Amniotic epithelial cell (primary cell): ENCODE results near the gene DISP2.

Experiments used
- DNase-seq: peaks from one replicate; pipeline ENCODE4 v3.0.0-alpha.2; 2010; ENCODE audit warnings: low read depth

The DISP2 gene

GRCh38 chr15:40363611-40364010 lies 5.6 kb downstream of the DISP2 start:
- DNase-seq = no peak

- DNase-seq = no peak
Measured at GRCh38 chr15:40364251-40364650, 6.2 kb downstream of the DISP2 start.

GRCh38 chr15:40365016-40365415 lies 7.0 kb downstream of the DISP2 start:
- no peak for DNase-seq

GRCh38 chr15:40365624-40366456 lies 7.8 kb downstream of the DISP2 start:
- DNase-seq = no peak

- no peak for DNase-seq
Measured at GRCh38 chr15:40366457-40367370, 8.7 kb downstream of the DISP2 start.

- DNase-seq = no peak
Measured at GRCh38 chr15:40367371-40367685, 9.3 kb downstream of the DISP2 start.

- peak; percentile 85 for DNase-seq
Measured at GRCh38 chr15:40367686-40368611, 9.9 kb downstream of the DISP2 start.

GRCh38 chr15:40368719-40369473 lies 10.9 kb downstream of the DISP2 start:
- no peak for DNase-seq

- DNase-seq = no peak
Measured at GRCh38 chr15:40369474-40369869, 11.5 kb downstream of the DISP2 start.

GRCh38 chr15:40369971-40370370 lies 12.0 kb downstream of the DISP2 start:
- no peak for DNase-seq

- no peak for DNase-seq
Measured at GRCh38 chr15:40372981-40373380, 15.0 kb downstream of the DISP2 start.

- no peak for DNase-seq
Measured at GRCh38 chr15:40377606-40378005, 19.6 kb downstream of the DISP2 start.

GRCh38 chr15:40379374-40379773 lies 21.4 kb downstream of the DISP2 start:
- no peak for DNase-seq

- DNase-seq = peak; percentile 99
Measured at GRCh38 chr15:40379853-40380252, 21.8 kb downstream of the DISP2 start.

GRCh38 chr15:40380636-40381035 lies 22.6 kb downstream of the DISP2 start:
- DNase-seq = no peak

GRCh38 chr15:40381818-40382529 lies 24.0 kb downstream of the DISP2 start:
- DNase-seq = no peak

GRCh38 chr15:40382580-40383456 lies 24.8 kb downstream of the DISP2 start, which contains the start of gene KNSTRN:
Gene KNSTRN, plus strand, starts transcription at chr15:40382721. Its CDS starts 115 bp downstream, at chr15:40382836.
- DNase-seq = peak; percentile 91

- no peak for DNase-seq
Measured at GRCh38 chr15:40386480-40386879, 28.5 kb downstream of the DISP2 start.
